Upper lobe of left lung (tissue), 6 donors: ENCODE measurements around the gene ZNF75A. TPM values are rescaled to one million over a fixed set of nuclear protein-coding genes. Genes with fewer than 3 reads are reported as not detected.

Experiments
- ATAC-seq, 2 donors: fragments of 200-7000 bp; cut with Tn5 transposase; one replicate each; pipeline ENCODE4 v1.9.1; 2022; ENCODE audit warnings: mild to moderate bottlenecking in 2 of 2, moderate library complexity in 2 of 2; ENCODE audit not compliant: low FRiP score in 2 of 2
- DNase-seq, 2 donors: peaks; one replicate each; pipeline ENCODE4 v3.0.0-alpha.2; 2019 to 2020
- H3K27ac ChIP-seq, 4 donors: fragments of 200-600 bp; sonication (generic); one replicate each; pipeline ENCODE4 v1.5.1; 2016 to 2019
- H3K27me3 ChIP-seq, 4 donors: fragments of 200-600 bp; sonication (generic); one replicate each; pipeline ENCODE4 v1.5.1; 2017 to 2019
- H3K36me3 ChIP-seq, 4 donors: fragments of 200-600 bp; sonication (generic); one replicate each; pipeline ENCODE4 v1.5.1; 2016 to 2019
- H3K4me1 ChIP-seq, 4 donors: fragments of 200-600 bp; sonication (generic); one replicate each; pipeline ENCODE4 v1.5.1; 2018 to 2019
- H3K4me3 ChIP-seq, 4 donors: fragments of 200-600 bp; sonication (generic); one replicate each; pipeline ENCODE4 v1.5.1; 2017 to 2019; ENCODE audit warnings: mild to moderate bottlenecking in 2 of 4, moderate library complexity in 1 of 4
- H3K9me3 ChIP-seq, 4 donors: fragments of 200-600 bp; sonication (generic); one replicate each; pipeline ENCODE4 v1.5.1; 2018 to 2019
- CTCF ChIP-seq, 6 experiments: fragments of 450-650 bp in 4 of 6; fragments of 200-600 bp in 2 of 6; sonication (generic) in 2 of 6; IDR thresholded peaks; one replicate each; pipeline ENCODE4 v1.5.1; 2016 to 2019; ENCODE audit warnings: antibody characterized with exemption in 6 of 6
- EP300 ChIP-seq, 4 donors: sonication (generic); formaldehyde crosslinking; IDR thresholded peaks; one replicate each; pipeline ENCODE4 v1.5.1; 2017; ENCODE audit warnings: antibody characterized with exemption in 4 of 4, control low read depth in 2 of 4
- POLR2A ChIP-seq, 4 donors: fragments of 450-650 bp; IDR thresholded peaks; one replicate each; pipeline ENCODE4 v1.5.1; 2016 to 2017; ENCODE audit warnings: antibody characterized with exemption in 4 of 4, mild to moderate bottlenecking in 2 of 4
- POLR2AphosphoS5 ChIP-seq, 2 donors: sonication (generic); formaldehyde crosslinking; IDR thresholded peaks; one replicate each; pipeline ENCODE4 v1.5.1; 2017; ENCODE audit warnings: antibody characterized with exemption in 2 of 2
- WGBS, 2 donors: methylation state at CpG; one replicate each; pipeline ENCODE4 v1.1.5; 2017 to 2018; 5-methylcytosine and 5-hydroxymethylcytosine counted together
- total RNA-seq, 6 donors: library from RNA; depleted of rRNA in 4 of 6; stranded (reverse); fragments of >200 nt in 4 of 6; gene quantifications; one replicate each; pipeline versions ENCODE4 v1.1.0 to v1.2.1, GENCODE V29; 2016 to 2021
- donor health status: DM: no; HTN: no; CAD: no; lungs with moderate emphysema.
- donor health status: DM: no; HTN: yes; CAD: no; lungs with severe emphysema.

The ZNF75A gene
- total RNA-seq, 6 donors from 2014 or later, result 21.5 to 69.1 (median 25.9) TPM

GRCh38 chr16:3328643-3329042 is 23.3 kb downstream of the ZNF75A start:
- Histone ChIP-seq H3K36me3 (no peaks in the 10 kb centered on the region), H3K27me3 (no peaks in the 10 kb centered on the region), H3K9me3 (peaks cover 0 to 22% (median 9%) of the 10 kb centered on the region in 4 donors), H3K4me3 (no peak overlapping the region), H3K27ac (no peak overlapping the region), H3K4me1 (no peaks in the 10 kb centered on the region)
- no peak for ATAC-seq
- DNase-seq, result no peak
- WGBS, 2 donors, result 54 to 76% methylated on average over 2 of the region's 2 CpGs
- no peak for TF ChIP-seq POLR2AphosphoS5 (IDR thresholded peaks at IDR 0.05)
- TF ChIP-seq POLR2A (IDR thresholded peaks at IDR 0.05), result no peak
- no peak for TF ChIP-seq EP300 (IDR thresholded peaks at IDR 0.05)
- no peak for TF ChIP-seq CTCF (IDR thresholded peaks at IDR 0.05)

- TF ChIP-seq CTCF (IDR thresholded peaks at IDR 0.05) (no peak), POLR2A (IDR thresholded peaks at IDR 0.05) (no peak), POLR2AphosphoS5 (IDR thresholded peaks at IDR 0.05) (no peak), EP300 (IDR thresholded peaks at IDR 0.05) (no peak)
- ATAC-seq (no peak), DNase-seq (no peak)
- H3K27ac ChIP-seq, result no peak overlapping the region
- no peaks in the 10 kb centered on the region for H3K9me3 ChIP-seq
- H3K4me3 ChIP-seq, result no peak overlapping the region
- no peaks in the 10 kb centered on the region for H3K27me3 ChIP-seq
- 68 to 79% methylated on average over 2 of the region's 2 CpGs for WGBS, 2 donors
- H3K36me3 ChIP-seq, result no peaks in the 10 kb centered on the region
- no peaks in the 10 kb centered on the region for H3K4me1 ChIP-seq
Observed at GRCh38 chr16:3346041-3346440, 40.7 kb downstream of the ZNF75A start.

GRCh38 chr16:3347586-3347985 is 42.3 kb downstream of the ZNF75A start:
- Histone ChIP-seq H3K9me3 (no peaks in the 10 kb centered on the region), H3K27me3 (no peaks in the 10 kb centered on the region), H3K4me3 (no peak overlapping the region), H3K27ac (no peak overlapping the region), H3K4me1 (no peaks in the 10 kb centered on the region), H3K36me3 (no peaks in the 10 kb centered on the region)
- no peak for DNase-seq
- WGBS, 2 donors, result 52 to 57% methylated on average over 10 of the region's 10 CpGs
- no peak for ATAC-seq
- TF ChIP-seq POLR2A (IDR thresholded peaks at IDR 0.05) (no peak), POLR2AphosphoS5 (IDR thresholded peaks at IDR 0.05) (no peak), CTCF (IDR thresholded peaks at IDR 0.05) (no peak), EP300 (IDR thresholded peaks at IDR 0.05) (no peak)

- H3K4me1 ChIP-seq, result no peaks in the 10 kb centered on the region
- no peak for ATAC-seq
- no peak overlapping the region for H3K4me3 ChIP-seq
- 38 to 49% methylated on average over 4 of the region's 4 CpGs for WGBS, 2 donors
- no peak overlapping the region for H3K27ac ChIP-seq
- TF ChIP-seq CTCF (IDR thresholded peaks at IDR 0.05) (no peak), POLR2A (IDR thresholded peaks at IDR 0.05) (no peak), EP300 (IDR thresholded peaks at IDR 0.05) (no peak), POLR2AphosphoS5 (IDR thresholded peaks at IDR 0.05) (no peak)
- no peak for DNase-seq
- H3K9me3 ChIP-seq, result no peaks in the 10 kb centered on the region
- no peaks in the 10 kb centered on the region for H3K27me3 ChIP-seq
- H3K36me3 ChIP-seq, result no peaks in the 10 kb centered on the region
Observed at GRCh38 chr16:3348547-3349167, 43.4 kb downstream of the ZNF75A start.

- no peaks in the 10 kb centered on the region for H3K4me1 ChIP-seq
- H3K36me3 ChIP-seq, result no peaks in the 10 kb centered on the region
- no peak overlapping the region for H3K4me3 ChIP-seq
- no peak overlapping the region for H3K27ac ChIP-seq
- no peak for ATAC-seq
- H3K9me3 ChIP-seq, result no peaks in the 10 kb centered on the region
- DNase-seq, result peak in 1 of 2 donors; percentile 26
- WGBS, 2 donors, result 58 to 72% methylated on average over 13 of the region's 13 CpGs
- H3K27me3 ChIP-seq, result no peaks in the 10 kb centered on the region
- no peak for TF ChIP-seq POLR2A (IDR thresholded peaks at IDR 0.05)
- no peak for TF ChIP-seq POLR2AphosphoS5 (IDR thresholded peaks at IDR 0.05)
- no peak for TF ChIP-seq EP300 (IDR thresholded peaks at IDR 0.05)
- TF ChIP-seq CTCF (IDR thresholded peaks at IDR 0.05), result no peak
Observed at GRCh38 chr16:3349175-3349574, 43.9 kb downstream of the ZNF75A start.
